ENCODE results near the gene HNRNPK. TPM values are rescaled to one million over a fixed set of nuclear protein-coding genes. Genes with fewer than 3 reads are reported as not detected.

HNRNPK gene
- total and polyA plus RNA-seq, 2 of the 4 experiments (the other 2 are of a cell fraction), result 422 to 458 TPM

- POLR2A ChIA-PET (ENCODE audit: unreplicated experiment), result no interaction called here
- Histone ChIP-seq H2AK9ac (replicated peaks; ENCODE audit: low read depth, low read length, poor library complexity) (no peak overlapping the region), H3K23ac (ENCODE audit: low read depth, low read length) (peak overlapping the region; percentile 46; the same call in 1 of the 2 replicates), H4K20me1 (ENCODE audit: insufficient read depth, low read length) (no peaks in the 10 kb centered on the region), H3K79me1 (ENCODE audit: low read depth in 1 of 2, low read length in 2 of 2) (peaks cover 16 to 19% of the 10 kb centered on the region in 2 experiments), H2BK120ac (ENCODE audit: low read depth, low read length) (no peak overlapping the region), H2AFZ (replicated peaks; ENCODE audit: low read length, poor library complexity) (no peak overlapping the region), H3K27ac (ENCODE audit: insufficient read depth, low read length) (no peak overlapping the region; the same call in 1 of the 2 replicates), H3K9me1 (ENCODE audit: insufficient read depth, low read length) (no peaks in the 10 kb centered on the region), H3K27me3 (ENCODE audit: control insufficient read depth, insufficient read depth, low read length) (no peaks in the 10 kb centered on the region), H4K5ac (ENCODE audit: low read depth, low read length) (no peak overlapping the region), H3K36me3 (ENCODE audit: control insufficient read depth, insufficient read depth, low read length) (no peaks in the 10 kb centered on the region), H3K56ac (ENCODE audit: extremely low read depth, insufficient read depth, low read length) (no peak overlapping the region), H3K9ac (ENCODE audit: low read depth, low read length) (no peak overlapping the region), H4K91ac (ENCODE audit: insufficient read depth, low read depth, low read length) (no peak overlapping the region), H2BK15ac (ENCODE audit: low read depth, low read length) (no peak overlapping the region), H4K8ac (ENCODE audit: low read depth in 2 of 2, low read length in 2 of 2) (peak overlapping the region in 1 of 2 experiments; percentile 58; a peak in 2 of 4 replicates), H2AK5ac (ENCODE audit: low read depth, low read length) (no peak overlapping the region), H3K18ac (ENCODE audit: low read depth, low read length) (no peak overlapping the region), H3K14ac (replicated peaks; ENCODE audit: low read depth, low read length) (no peak overlapping the region), H2BK5ac (ENCODE audit: low read depth, low read length, poor library complexity, severe bottlenecking) (peak overlapping the region; percentile 58), H3K9me3 (ENCODE audit: control insufficient read depth, insufficient read depth, low read length) (no peaks in the 10 kb centered on the region), H3K4me1 (ENCODE audit: control insufficient read depth, insufficient read depth, low read length) (peaks cover 2% of the 10 kb centered on the region; the same call in 1 of the 2 replicates), H3K4me2 (ENCODE audit: low read depth, low read length) (no peak overlapping the region), H2BK20ac (ENCODE audit: low read depth, low read length) (no peak overlapping the region), H3K4me3 (ENCODE audit: insufficient read depth, low read depth, low read length) (no peak overlapping the region), H3K4ac (ENCODE audit: low read depth, low read length) (no peak overlapping the region; the same call in 1 of the 2 replicates)
- DNase-seq, result no peak
- BruUV-seq (replicated peaks), result no TSS peak
- intact Hi-C loops (cut with micrococcal nuclease) (no loop called here), in situ Hi-C loops (cut with MboI; ENCODE audit: low sequenced_read_pairs) (no loop called here), dilution Hi-C loops (cut with HindIII; ENCODE audit: low sequenced_read_pairs, unreplicated experiment) (no loop called here)
- TF ChIP-seq MXI1 (IDR thresholded peaks at IDR 0.05; ENCODE audit: borderline replicate concordance, low read depth, low read length) (no peak), POLR2A (IDR thresholded peaks at IDR 0.05; ENCODE audit: low read depth, low read length) (no peak)
- no peak for ATAC-seq (ENCODE audit: low read depth)
- no CpG with 5 or more reads among the region's 2 CpGs for WGBS, 2 experiments (ENCODE audit: extremely low coverage in 2 of 2, insufficient read length in 1 of 2)
- CTCF ChIA-PET, result no interaction called here
Observed at GRCh38 chr9:83999141-83999918, 19.3 kb upstream of the HNRNPK start.

Data from IMR-90 (cell line).